Hepatocyte (in vitro differentiated cells): ENCODE results near the gene CDKN2AIPNL. TPM values are rescaled to one million over a fixed set of nuclear protein-coding genes. Genes with fewer than 3 reads are reported as not detected.

Experiments used
- DNase-seq: peaks from one replicate; pipeline ENCODE4 v3.0.0-alpha.2; 2016; ENCODE audit warnings: low spot score
- H2AFZ ChIP-seq: fragments of 200-600 bp; sonication (generic); 2 replicates; pipeline ENCODE4 v1.6.0; 2016; ENCODE audit warnings: antibody characterized with exemption, mild to moderate bottlenecking
- H3K27ac ChIP-seq: fragments of 200-600 bp; sonication (generic); 2 replicates; pipeline ENCODE4 v1.5.1; 2016; ENCODE audit warnings: mild to moderate bottlenecking
- H3K27me3 ChIP-seq: fragments of 200-600 bp; sonication (generic); 2 replicates; pipeline ENCODE4 v1.6.1; 2016
- H3K36me3 ChIP-seq: fragments of 200-600 bp; sonication (generic); replicated peaks from 2 replicates; pipeline ENCODE4 v1.5.1; 2016; ENCODE audit warnings: low read depth; ENCODE audit not compliant: insufficient read depth
- H3K4me1 ChIP-seq: fragments of 200-600 bp; sonication (generic); 2 replicates; pipeline ENCODE4 v1.5.1; 2016; ENCODE audit warnings: mild to moderate bottlenecking, moderate library complexity; ENCODE audit not compliant: insufficient read depth
- H3K4me2 ChIP-seq: fragments of 200-600 bp; sonication (generic); 2 replicates; pipeline ENCODE4 v1.6.0; 2016
- H3K4me3 ChIP-seq: fragments of 200-600 bp; sonication (generic); 2 replicates; pipeline ENCODE4 v1.5.1; 2016; ENCODE audit warnings: mild to moderate bottlenecking
- H3K79me2 ChIP-seq: fragments of 200-600 bp; sonication (generic); 2 replicates; pipeline ENCODE4 v1.6.0; 2017; ENCODE audit warnings: mild to moderate bottlenecking
- H3K9me2 ChIP-seq: fragments of 200-600 bp; sonication (generic); replicated peaks from 2 replicates; pipeline ENCODE4 v1.6.0; 2017; ENCODE audit warnings: mild to moderate bottlenecking; ENCODE audit not compliant: insufficient read depth
- H3K9me3 ChIP-seq: fragments of 200-600 bp; sonication (generic); 2 replicates; pipeline ENCODE4 v1.5.1; 2016; ENCODE audit warnings: low read depth, mild to moderate bottlenecking
- H4K20me1 ChIP-seq: fragments of 200-600 bp; sonication (generic); 2 replicates; pipeline ENCODE4 v1.6.0; 2016; ENCODE audit warnings: mild to moderate bottlenecking; ENCODE audit not compliant: insufficient read depth, poor library complexity, severe bottlenecking
- CTCF ChIP-seq: fragments of 200-600 bp; sonication (generic); IDR thresholded peaks from 2 replicates; pipeline ENCODE4 v1.5.1; 2016; ENCODE audit warnings: antibody characterized with exemption, mild to moderate bottlenecking; ENCODE audit not compliant: poor library complexity
- EZH2 ChIP-seq: fragments of 200-600 bp; sonication (generic); IDR thresholded peaks from 2 replicates; pipeline ENCODE4 v1.6.1; 2016; ENCODE audit warnings: antibody characterized with exemption, mild to moderate bottlenecking, borderline replicate concordance
- EZH2phosphoT487 ChIP-seq: fragments of 200-600 bp; sonication (generic); IDR thresholded peaks from one replicate; pipeline ENCODE4 v1.6.1; 2018; ENCODE audit warnings: antibody characterized with exemption, mild to moderate bottlenecking, low read depth, moderate library complexity; ENCODE audit not compliant: unreplicated experiment, severe bottlenecking
- WGBS: methylation state at CpG from one replicate; pipeline ENCODE4 v1.1.6; 2016; ENCODE audit warnings: low lambda C conversion rate; ENCODE audit errors: missing lambda C conversion rate; 5-methylcytosine and 5-hydroxymethylcytosine counted together
- polyA plus RNA-seq: library from polyadenylated mRNA; unstranded; fragments of >200 nt; fragmentation: Nextera tagmentation; extraction: Ambion mirVana; gene quantifications from 2 replicates; pipeline ENCODE4 v1.2.1, GENCODE V29; 2016
- total RNA-seq: library from RNA; depleted of rRNA; stranded (reverse); fragments of >200 nt; gene quantifications from 2 replicates; pipeline ENCODE4 v1.2.3, GENCODE V29; 2014

Gene CDKN2AIPNL
- total and polyA plus RNA-seq, 2 experiments from 2014 or later = 24.1 to 30.0 TPM

GRCh38 chr5:134437847-134438581 is 26.3 kb upstream of the CDKN2AIPNL start:
- Histone ChIP-seq H3K79me2 (no peaks in the 10 kb centered on the region), H3K4me1 (peaks cover 39% of the 10 kb centered on the region), H3K9me2 (no peaks in the 10 kb centered on the region), H3K27ac (peak overlapping the region; percentile 98), H2AFZ (no peak overlapping the region), H4K20me1 (no peaks in the 10 kb centered on the region), H3K9me3 (no peaks in the 10 kb centered on the region), H3K4me3 (no peak overlapping the region), H3K4me2 (no peak overlapping the region), H3K27me3 (no peaks in the 10 kb centered on the region), H3K36me3 (no peaks in the 10 kb centered on the region)
- TF ChIP-seq EZH2 (no peak), EZH2phosphoT487 (no peak), CTCF (no peak)
- WGBS = 77% methylated on average over 7 of the region's 7 CpGs
- no peak for DNase-seq

- H3K4me3 ChIP-seq = no peak overlapping the region
- H4K20me1 ChIP-seq = no peaks in the 10 kb centered on the region
- 93% methylated on average over 4 of the region's 4 CpGs for WGBS
- H3K9me2 ChIP-seq = no peaks in the 10 kb centered on the region
- no peak for TF ChIP-seq EZH2
- TF ChIP-seq CTCF = no peak
- TF ChIP-seq EZH2phosphoT487 = no peak
- no peaks in the 10 kb centered on the region for H3K79me2 ChIP-seq
- peak overlapping the region; percentile 28 for H3K4me2 ChIP-seq
- H3K36me3 ChIP-seq = no peaks in the 10 kb centered on the region
- DNase-seq = no peak
- H3K4me1 ChIP-seq = peaks cover 39% of the 10 kb centered on the region
- no peak overlapping the region for H2AFZ ChIP-seq
- no peaks in the 10 kb centered on the region for H3K27me3 ChIP-seq
- peak overlapping the region; percentile 98 for H3K27ac ChIP-seq
- H3K9me3 ChIP-seq = no peaks in the 10 kb centered on the region
Observed at GRCh38 chr5:134437340-134437846, 25.7 kb upstream of the CDKN2AIPNL start.

GRCh38 chr5:134436523-134437339 is 25.1 kb upstream of the CDKN2AIPNL start:
- no peaks in the 10 kb centered on the region for H3K79me2 ChIP-seq
- H3K27ac ChIP-seq = peak overlapping the region; percentile 98
- H3K4me1 ChIP-seq = peaks cover 39% of the 10 kb centered on the region
- H4K20me1 ChIP-seq = no peaks in the 10 kb centered on the region
- peak; percentile 83 for DNase-seq
- H2AFZ ChIP-seq = peak overlapping the region; percentile 11
- H3K9me3 ChIP-seq = no peaks in the 10 kb centered on the region
- 44% methylated on average over 20 of the region's 20 CpGs for WGBS
- no peak overlapping the region for H3K4me3 ChIP-seq
- H3K27me3 ChIP-seq = no peaks in the 10 kb centered on the region
- peak overlapping the region; percentile 62 for H3K4me2 ChIP-seq
- TF ChIP-seq EZH2 (no peak), CTCF (no peak), EZH2phosphoT487 (no peak)
- no peaks in the 10 kb centered on the region for H3K36me3 ChIP-seq
- no peaks in the 10 kb centered on the region for H3K9me2 ChIP-seq
